Measurements from ENCODE around the gene CTNNBIP1.
"Not testable (repeated sequence)": the region's sequence is repeated elsewhere in the genome, so short reads cannot be mapped to it uniquely, and the experiment has no call there.

The CTNNBIP1 gene, protein sequence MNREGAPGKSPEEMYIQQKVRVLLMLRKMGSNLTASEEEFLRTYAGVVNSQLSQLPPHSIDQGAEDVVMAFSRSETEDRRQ

DNA sequence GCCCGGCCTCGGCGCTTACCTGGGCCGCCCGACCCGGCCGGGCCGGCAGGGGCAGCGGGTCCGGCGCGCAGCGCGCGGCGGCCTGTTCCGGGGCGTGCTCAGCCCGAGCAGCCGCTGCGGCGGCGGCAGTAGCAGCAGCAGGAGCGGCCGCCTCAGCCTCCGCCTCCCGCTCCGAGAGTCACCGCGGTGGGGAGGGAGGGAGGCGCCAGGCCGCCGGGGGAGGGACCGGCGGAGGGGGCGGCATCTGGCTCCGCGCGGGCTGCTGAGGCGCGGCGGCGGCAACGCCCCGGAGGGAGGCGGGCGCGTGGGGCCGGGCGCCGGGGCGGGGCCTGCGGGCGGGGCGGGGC lies at the start of gene CTNNBIP1:
CTNNBIP1 (minus strand) TSS at position 194 of the 347 bp plus-strand sequence. CDS start 38,205 bp downstream, outside the sequence.
- no peak for DNase-seq

DNA sequence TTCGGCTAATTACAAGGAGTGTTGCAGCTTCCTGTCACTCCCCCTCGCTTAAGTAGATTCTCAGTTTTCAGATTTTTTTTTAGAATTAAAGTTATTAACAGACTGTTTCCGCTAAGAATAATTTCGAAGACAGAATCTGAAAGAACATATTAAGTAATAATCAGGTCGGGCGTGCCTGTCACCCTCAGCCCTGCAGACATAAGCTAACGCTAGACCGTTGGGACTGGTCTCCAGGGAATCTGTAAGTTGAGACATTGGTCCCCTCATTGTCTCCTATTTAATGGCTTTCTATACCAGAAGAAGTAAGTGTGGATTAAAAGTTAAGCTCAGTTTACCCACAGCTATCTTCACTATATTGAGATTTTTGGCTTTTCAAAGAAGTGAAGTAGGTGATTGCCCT lies 47.7 kb upstream of the CTNNBIP1 start:
- DNase-seq, result no peak

DNA sequence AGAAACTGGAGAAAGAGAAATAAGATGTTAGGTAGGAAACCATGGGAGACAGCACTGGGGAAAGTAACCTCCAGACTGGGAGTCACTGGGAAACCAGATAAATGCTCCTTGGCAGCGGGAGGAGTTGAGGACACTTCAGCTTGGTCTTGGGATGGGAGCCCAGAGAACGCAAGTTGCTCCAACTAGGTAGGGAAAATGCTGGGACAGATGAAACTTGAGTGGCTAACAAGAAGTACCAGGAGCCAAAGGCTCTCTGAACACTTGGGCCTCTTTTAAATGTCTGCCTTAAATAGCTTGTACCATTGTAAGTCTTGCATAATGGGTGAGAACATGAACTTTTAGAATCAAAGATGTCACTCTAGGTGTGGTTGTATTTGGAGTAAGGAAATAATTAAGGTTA lies 36.2 kb upstream of the CTNNBIP1 start:
- DNase-seq, result no peak

DNA sequence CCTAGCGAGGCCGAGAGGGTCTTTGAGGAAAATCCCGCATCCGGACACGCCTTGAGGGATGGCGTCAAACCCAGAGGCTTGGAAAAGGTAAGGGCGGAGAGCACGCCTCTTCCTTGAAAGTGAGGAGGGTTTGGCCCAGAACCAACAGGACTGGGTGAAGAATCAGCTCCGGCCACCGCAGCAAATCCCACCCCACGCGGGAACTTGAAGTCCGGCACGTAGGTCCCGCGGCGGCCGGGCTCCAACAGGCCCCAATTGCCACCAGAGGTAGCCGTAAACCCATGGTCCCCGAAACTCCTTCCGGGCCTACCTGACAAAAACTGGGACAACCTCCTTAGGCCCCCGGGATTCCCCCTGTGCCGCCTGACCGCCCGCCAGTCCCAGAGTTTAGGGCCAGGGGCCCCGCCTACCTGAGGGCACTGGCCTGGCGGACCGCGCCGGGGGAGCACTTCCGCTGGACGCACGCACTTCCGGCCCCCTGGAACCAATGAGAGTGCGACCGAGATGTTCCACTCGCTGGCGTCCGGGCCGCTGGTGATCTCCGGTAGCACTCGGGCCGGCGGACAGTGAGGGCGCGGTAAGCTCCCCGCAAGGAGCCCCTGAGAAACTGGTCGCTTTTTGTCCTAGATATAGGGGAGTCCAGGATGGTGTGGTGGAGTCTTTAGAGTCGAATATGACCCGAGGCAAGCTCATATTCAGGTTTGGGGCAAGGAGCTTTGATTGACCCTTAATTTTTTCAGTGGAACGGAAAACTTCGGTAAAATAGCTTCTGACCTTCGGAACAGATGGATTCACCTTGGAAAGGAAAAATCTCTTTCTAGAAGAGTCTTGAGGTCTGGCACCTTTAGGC lies 33.1 kb upstream of the CTNNBIP1 start, which contains the start of the genes LZIC and NMNAT1:
LZIC (minus strand) TSS at position 453 of the 850 bp plus-strand sequence. CDS start 6,772 bp downstream, outside the sequence.
NMNAT1 (plus strand) TSS at position 537 of the 850 bp plus-strand sequence. CDS start 28,599 bp downstream, outside the sequence.
- DNase-seq, result peak; percentile 85 to 89

GRCh38 chr1:9942399-9942938 lies 32.4 kb upstream of the CTNNBIP1 start:
- DNase-seq, result no peak

DNA sequence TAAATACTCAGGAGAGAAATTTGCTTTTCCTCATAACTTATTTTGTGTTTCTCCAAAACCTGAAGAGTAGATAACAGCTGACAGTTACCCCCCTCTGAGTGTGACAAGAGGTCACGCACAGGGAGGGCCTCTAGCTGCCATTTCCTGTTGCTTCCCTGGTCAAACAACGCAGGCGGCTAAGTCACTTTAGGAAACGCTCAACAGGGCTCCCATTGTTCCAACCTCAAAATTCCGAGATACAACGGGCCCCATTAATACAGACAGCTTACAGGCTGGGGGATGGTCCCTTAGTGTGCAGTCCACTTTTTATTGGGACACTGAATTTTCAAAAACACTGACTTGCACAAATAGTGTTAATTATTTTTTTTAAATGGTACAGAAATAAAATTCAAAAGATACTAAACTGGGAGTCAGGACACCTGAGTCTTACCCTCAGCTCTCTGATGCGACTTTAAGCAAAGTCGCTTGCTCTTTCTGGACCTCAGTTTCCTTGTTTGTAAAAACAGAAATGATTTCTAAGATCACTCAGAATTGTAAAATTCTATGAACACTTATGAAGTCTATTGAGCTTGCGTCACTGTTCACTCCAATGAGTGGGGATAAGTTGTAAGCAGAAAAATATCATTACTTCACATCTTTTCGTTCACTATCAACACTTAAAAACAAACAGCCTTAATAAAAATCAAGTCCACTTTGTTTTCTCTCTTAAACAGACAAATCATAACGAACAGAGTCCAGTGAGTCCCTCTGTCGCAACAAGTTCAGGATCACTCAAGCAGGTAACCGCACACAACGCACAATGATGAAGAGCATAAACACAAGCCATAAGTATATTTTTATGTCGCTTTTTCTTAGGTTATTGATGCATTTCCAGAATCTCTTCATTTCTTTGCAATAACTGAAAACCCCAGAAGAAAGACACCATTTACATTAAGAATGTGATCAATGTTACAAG lies 19.6 kb upstream of the CTNNBIP1 start:
- no peak for DNase-seq

DNA sequence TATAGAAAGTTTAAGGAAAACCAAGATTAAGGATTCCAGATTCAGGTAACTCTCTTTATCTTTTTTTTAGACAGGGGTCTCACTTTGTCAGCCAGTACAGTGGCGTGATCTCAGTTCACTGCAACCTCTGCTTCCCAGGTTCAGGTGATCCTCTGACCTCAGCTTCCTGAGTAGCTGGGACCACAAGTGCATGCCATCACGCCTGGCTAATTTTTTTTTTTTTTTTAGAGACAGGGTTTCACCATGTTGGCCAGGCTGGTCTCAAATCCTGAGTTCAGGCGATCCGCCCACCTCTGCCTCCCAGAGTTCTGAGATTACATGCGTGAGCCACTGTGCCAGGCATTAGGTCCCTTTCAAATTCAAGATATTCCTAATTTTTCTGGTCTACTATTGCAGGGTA lies 17.2 kb upstream of the CTNNBIP1 start:
- DNase-seq, result no peak

DNA sequence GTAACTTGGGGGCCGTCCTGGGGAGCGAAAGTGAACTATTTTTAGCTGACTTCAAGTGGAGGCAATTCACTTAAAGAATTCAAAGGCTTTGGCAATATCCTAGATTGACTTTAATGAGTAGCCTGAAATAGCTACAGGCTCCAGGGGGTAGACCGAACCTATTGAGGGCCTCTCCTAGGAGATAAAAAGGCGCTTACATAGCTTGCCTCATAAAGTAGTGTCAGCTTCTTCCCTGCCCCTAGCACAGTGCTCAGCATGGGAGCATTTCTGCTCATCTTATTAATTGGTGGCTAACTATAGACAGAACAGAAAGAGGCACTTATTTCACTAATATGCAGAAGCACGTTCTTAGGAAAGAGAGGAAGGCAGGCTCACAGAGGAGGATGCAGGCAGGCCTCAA lies 12.3 kb upstream of the CTNNBIP1 start:
- no peak for DNase-seq

- no peak for DNase-seq
Observed at GRCh38 chr1:9920606-9921005, 10.5 kb upstream of the CTNNBIP1 start.

DNA sequence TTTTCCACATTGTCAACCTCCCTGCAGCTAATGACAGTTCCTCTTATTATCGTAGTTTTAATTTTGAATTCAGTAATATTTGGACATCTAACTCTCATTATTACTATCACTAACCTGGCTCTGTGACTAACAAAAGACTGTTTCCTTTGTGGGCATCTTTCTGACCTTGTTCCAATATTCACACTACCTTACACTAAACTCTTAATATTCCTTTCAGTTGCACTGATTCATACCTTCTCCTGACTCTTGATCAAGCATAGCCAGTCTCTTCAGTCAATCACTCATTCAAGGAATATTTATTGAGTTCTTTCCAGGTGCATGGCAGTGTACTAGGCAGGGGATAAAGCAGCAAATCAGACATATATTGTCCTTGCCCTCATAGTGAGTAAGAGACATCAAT lies 7.8 kb upstream of the CTNNBIP1 start:
- DNase-seq, result no peak

DNA sequence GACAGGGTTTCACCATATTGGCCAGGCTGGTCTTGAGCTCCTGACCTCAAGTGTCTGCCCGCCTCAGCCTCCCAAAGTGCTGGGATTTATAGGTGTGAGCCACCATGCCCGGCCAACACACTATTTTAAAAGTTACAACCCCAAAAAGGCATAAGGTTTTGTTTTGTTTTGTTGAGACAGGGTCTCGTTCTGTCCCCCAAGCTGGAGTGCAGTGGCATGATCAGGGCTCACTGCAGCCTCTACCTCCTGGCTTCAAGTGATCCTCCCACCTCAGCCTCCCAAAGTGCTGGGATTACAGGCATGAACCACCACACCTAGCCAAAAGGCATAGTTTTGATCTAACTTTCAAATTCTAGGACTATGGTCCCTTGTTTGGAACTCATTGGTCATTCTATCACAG lies 7.4 kb upstream of the CTNNBIP1 start:
- DNase-seq, result not testable (repeated sequence)

GRCh38 chr1:9916452-9916851 lies 6.4 kb upstream of the CTNNBIP1 start:
- no peak for DNase-seq

- no peak for DNase-seq
Observed at GRCh38 chr1:9914610-9914937, 4.5 kb upstream of the CTNNBIP1 start.

GRCh38 chr1:9912264-9912936 lies 2.3 kb upstream of the CTNNBIP1 start:
- DNase-seq, result no peak

DNA sequence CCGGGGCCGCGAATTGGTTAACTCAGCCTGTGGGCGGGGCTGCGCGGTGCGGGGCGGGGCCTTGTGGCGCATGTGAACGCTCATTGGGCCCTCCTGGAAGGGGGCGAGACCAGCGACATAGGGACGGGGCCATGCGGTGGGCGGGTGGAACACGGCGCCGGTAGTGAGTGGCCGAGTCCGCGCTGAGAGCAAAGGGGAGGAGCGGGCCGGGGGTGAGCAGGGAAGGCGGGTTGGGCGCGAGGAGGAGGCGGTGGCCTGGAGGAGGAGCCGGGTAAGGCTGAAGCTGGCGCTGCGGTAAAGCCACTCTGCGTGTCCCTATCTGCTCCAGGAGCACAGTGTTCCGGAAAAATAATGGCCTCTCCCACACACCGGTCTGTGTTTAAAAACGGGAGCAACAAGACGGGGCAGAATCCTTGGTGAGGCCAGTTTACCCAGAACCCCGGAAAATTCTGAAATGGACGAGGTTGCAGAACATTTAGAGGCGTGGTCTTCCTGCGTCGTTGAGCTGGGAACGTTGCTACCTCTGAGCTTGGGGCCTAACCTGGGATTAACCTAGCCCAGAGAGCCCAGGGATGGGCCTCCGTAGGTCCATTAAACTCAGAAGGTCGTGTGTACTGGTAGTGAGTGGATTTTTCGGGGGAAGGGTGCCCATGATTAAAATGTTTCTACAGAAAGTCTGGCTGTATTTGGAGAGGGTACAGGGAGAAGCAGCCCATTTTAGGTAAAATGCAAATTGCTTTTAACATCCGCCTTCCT lies 532 bp upstream of the CTNNBIP1 start:
- DNase-seq, result peak; percentile 100

GRCh38 chr1:9909234-9910046 lies 629 bp downstream of the CTNNBIP1 start:
- DNase-seq, result peak; percentile 32 to 37

DNA sequence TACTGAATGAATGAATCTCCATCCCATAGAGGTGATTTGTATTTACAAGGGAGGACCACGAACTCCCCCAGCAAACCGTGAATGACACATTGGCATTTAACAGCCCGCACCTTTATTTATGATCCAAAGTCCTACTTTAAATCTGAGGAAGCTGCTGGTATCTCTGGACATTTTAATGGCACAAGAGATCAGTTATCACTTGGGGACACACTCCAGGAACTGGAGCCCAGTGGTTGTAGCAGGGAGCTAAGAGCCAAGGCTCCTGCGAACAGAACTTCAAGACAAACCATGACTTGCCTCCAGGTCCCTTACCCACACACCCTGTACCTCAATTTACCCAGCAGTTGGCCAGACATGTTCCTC lies 1.2 kb downstream of the CTNNBIP1 start:
- DNase-seq, result no peak

GRCh38 chr1:9907441-9907840 lies 2.6 kb downstream of the CTNNBIP1 start:
- no peak for DNase-seq

DNA sequence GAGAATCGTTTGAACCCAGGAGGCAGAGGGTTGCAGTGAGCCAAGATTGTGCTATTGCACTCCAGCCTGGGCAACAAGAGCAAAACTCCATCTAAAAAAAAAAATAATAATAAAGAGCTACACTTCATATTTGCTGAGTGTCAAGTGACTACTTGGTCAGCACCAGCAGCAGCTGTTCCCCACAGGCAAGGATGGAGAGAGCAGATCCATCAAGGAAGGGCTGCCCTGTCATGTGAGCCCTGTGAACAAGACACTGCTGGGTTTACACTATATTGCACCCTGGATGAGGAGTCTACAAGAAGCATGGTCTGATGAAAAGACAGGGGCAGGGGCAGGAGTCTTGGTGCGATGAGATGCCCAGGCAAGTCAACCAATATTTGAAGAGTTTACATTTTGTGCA lies 3.6 kb downstream of the CTNNBIP1 start:
- no peak for DNase-seq

DNA sequence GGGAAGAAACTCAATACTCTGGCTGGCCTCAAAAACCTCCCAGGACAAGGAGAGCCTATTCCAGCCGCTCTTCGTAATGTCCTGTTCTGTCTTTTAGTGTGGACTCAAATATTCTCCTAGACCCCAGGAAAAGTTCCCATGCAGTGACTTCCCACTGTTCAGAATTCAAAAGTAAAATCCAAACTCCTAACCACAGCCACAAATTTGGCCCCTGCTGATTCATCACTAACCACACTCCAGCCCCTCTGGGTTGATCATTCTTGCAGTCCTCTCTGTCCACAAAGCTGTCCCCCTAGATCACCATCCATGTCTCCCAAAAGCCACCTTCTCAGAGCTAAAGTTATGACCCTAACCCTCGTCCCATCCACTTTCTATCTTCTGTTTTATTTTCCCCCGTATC lies 5.1 kb downstream of the CTNNBIP1 start:
- no peak for DNase-seq

- DNase-seq, result no peak
Observed at GRCh38 chr1:9904596-9904995, 5.5 kb downstream of the CTNNBIP1 start.

Measured in stimulated activated CD4-positive, alpha-beta T cell treated with anti-CD3 and anti-CD28 coated beads, Interleukin-2, amount 100 ng/mL, for 48 hours (primary cell).